Fibroblast of the aortic adventitia (primary cell): Measurements from ENCODE around the gene HTRA3. TPM values are rescaled to one million over a fixed set of nuclear protein-coding genes. Genes with fewer than 3 reads are reported as not detected.

Experiments used
- DNase-seq: peaks from one replicate; pipeline ENCODE4 v3.0.0-alpha.2; 2010; ENCODE audit warnings: low read depth
- H3K4me3 ChIP-seq: 2 replicates; pipeline ENCODE4 v1.5.1; 2011; ENCODE audit warnings: low read depth, mild to moderate bottlenecking, control low read depth, low read length, moderate library complexity
- CTCF ChIP-seq: IDR thresholded peaks from 2 replicates; pipeline ENCODE4 v1.5.1; 2011; ENCODE audit warnings: mild to moderate bottlenecking, low read length, control low read depth, inconsistent platforms; ENCODE audit not compliant: insufficient read depth
- total RNA-seq: library from RNA; depleted of rRNA; stranded (reverse); fragments of >200 nt; gene quantifications from 2 replicates; pipeline ENCODE4 v1.2.3, GENCODE V29; 2012; ENCODE audit warnings: low replicate concordance

Gene HTRA3
- total RNA-seq, 1 donor = 7.6 TPM

GRCh38 chr4:8267077-8267476 is 2.5 kb upstream of the HTRA3 start:
- TF ChIP-seq CTCF = peak; percentile 86
- DNase-seq = peak; percentile 82
- no peak overlapping the region for H3K4me3 ChIP-seq

GRCh38 chr4:8268211-8268610 is 1.3 kb upstream of the HTRA3 start:
- no peak overlapping the region for H3K4me3 ChIP-seq
- no peak for DNase-seq
- TF ChIP-seq CTCF = no peak

- peak overlapping the region; percentile 25 for H3K4me3 ChIP-seq
- DNase-seq = no peak
Observed at GRCh38 chr4:8268901-8269534, 536 bp upstream of the HTRA3 start.

GRCh38 chr4:8270418-8270771 is 841 bp downstream of the HTRA3 start:
- no peak for DNase-seq
- H3K4me3 ChIP-seq = peak overlapping the region; percentile 55
- TF ChIP-seq CTCF = no peak

More at GRCh38 chr4:8268901-8269534, 536 bp upstream of the HTRA3 start:
- TF ChIP-seq CTCF = no peak

GRCh38 chr4:8270912-8271815 is 1.6 kb downstream of the HTRA3 start:
- peak; percentile 17 for DNase-seq

GRCh38 chr4:8271821-8272220 is 2.3 kb downstream of the HTRA3 start:
- no peak for DNase-seq
- no peak overlapping the region for H3K4me3 ChIP-seq
- TF ChIP-seq CTCF = no peak

More at GRCh38 chr4:8270912-8271815, 1.6 kb downstream of the HTRA3 start:
- no peak for TF ChIP-seq CTCF
- H3K4me3 ChIP-seq = peak overlapping the region; percentile 55
